Glomerular visceral epithelial cell (primary cell): ENCODE measurements around the gene TBC1D30.
"Not testable (repeated sequence)": the region's sequence is repeated elsewhere in the genome, so short reads cannot be mapped to it uniquely, and the experiment has no call there.

Experiments used
- DNase-seq: peaks from one replicate; pipeline ENCODE4 v3.0.0-alpha.2; 2016; ENCODE audit errors: extremely low spot score

TBC1D30 gene

GRCh38 chr12:64824500-64825142, at the start of gene TBC1D30:
Gene TBC1D30, plus strand, starts transcription at chr12:64824647. Its CDS starts 233 bp downstream, at chr12:64824880.
- DNase-seq, result peak; percentile 21

DNA sequence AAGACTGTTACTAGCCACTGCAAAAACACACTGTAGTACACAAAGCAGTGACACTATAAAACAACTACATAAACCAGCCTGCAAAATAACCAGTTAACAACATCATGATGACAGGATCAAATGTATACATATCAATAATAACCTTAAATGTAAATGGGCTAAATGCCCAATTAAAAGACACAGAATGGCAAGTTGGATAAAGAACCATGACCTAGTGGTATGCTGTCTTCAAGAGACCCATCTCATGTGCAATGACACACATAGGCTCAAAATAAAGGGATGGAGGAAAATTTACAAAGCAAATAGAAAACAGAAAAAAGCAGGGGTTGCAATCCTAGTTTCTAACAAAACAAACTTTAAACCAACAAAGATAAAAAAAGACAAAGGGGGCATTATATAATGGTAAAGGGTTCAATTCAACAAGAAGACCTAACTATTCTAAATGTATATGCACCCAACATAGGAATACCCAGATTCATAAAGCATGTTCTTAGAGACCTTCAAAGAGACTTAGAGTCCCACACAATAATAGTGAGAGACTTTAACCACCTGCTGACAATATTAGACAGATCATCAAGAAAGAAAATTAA, 49.2 kb upstream of the TBC1D30 start:
- DNase-seq, result not testable (repeated sequence)

- DNase-seq, result no peak
Observed at GRCh38 chr12:64779354-64779974, 45.0 kb upstream of the TBC1D30 start.

- DNase-seq, result no peak
Observed at GRCh38 chr12:64780132-64780530, 44.3 kb upstream of the TBC1D30 start.

- DNase-seq, result peak; percentile 14
Observed at GRCh38 chr12:64780531-64781279, 43.7 kb upstream of the TBC1D30 start.

- DNase-seq, result no peak
Observed at GRCh38 chr12:64781280-64782190, 42.9 kb upstream of the TBC1D30 start.

DNA sequence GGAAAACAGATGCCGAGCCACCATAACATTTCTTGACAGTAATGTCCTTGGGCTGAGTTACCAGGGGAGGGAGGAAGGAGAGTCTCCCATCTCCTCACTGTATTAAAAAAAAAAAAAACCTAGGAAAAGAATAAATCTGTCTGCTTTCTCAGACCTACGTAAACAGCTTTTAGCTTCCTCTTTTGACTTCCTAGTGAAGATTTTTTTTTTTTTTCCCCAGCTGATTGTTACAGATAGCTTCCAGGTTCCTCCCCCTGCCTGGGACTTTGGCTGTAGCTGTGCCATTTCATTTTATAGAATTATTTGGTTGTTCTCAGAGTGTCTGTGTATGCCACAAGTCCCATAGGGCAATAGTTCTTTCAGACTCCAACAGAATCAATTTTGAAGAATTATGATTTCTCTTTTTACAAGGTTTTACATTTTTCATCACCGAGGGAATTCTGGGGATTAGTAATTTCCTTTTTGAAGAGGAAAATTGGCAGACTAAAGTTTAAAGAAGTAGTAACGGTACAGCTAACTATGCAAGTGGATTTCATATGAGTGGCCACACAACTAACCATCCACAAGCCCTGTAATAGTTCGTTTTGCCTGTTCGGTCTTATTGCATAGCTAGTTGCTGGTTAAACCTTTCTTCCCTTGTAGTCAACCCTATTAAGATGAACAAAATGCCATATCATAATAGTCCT, 42.1 kb upstream of the TBC1D30 start:
- no peak for DNase-seq

GRCh38 chr12:64785838-64786237, 38.6 kb upstream of the TBC1D30 start:
- no peak for DNase-seq

DNA sequence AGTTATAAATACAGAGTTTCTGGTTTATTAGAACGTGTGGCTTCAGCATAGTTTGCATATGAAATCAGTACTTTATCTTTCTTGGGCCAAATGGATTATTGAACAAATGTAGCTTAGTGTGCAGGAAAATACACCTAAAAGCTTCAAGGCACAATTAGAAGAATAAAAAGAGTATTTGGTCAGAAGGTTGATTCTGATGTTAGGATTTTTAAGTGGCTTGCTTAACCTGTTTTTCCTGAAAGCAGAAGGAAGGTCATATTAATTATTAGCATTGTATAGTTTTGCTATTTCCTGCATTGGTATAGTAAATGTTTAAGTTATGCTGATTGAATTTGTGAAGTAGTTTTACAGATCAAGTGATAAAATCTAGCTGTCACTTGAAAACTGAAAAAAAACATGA, 34.3 kb upstream of the TBC1D30 start:
- no peak for DNase-seq

DNA sequence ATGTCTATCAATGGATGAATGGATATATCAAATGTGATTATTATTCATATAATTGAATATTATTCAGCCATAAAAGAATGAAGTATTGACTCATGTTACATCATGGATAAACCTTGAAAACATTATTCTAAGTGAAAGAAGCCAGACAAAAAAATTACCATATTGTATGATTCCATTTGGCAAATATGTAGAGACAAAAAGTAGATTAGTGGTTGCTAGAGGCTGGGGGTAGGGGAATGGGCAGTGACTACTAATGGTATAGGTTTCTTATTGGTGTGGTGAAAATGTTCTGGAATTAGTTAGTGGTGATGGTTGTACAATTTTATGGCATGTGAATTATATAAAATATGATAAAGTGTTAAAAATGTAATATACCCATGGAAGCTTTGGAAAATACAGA, 33.4 kb upstream of the TBC1D30 start:
- DNase-seq, result no peak

DNA sequence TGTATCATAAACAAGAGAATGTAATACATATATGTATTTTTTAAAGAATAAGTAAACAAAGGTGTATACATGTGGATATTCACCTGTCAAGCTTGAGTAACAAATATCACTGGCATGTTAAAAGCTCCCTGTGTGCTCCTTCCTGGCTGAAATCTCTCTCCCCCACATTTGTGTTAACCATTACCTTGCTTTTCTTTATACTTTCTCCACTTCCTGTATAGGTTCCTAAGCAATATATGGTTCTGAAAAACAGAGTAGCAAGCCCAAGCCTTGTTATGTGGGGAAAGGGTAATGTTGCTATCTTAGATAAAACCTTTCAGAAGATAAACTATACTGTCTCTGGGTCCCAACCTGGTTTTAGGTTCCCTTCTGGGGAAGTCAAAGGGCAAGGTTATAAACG, 32.3 kb upstream of the TBC1D30 start:
- DNase-seq, result no peak

- DNase-seq, result no peak
Observed at GRCh38 chr12:64793610-64794009, 30.8 kb upstream of the TBC1D30 start.

- DNase-seq, result no peak
Observed at GRCh38 chr12:64794305-64794704, 30.1 kb upstream of the TBC1D30 start.

DNA sequence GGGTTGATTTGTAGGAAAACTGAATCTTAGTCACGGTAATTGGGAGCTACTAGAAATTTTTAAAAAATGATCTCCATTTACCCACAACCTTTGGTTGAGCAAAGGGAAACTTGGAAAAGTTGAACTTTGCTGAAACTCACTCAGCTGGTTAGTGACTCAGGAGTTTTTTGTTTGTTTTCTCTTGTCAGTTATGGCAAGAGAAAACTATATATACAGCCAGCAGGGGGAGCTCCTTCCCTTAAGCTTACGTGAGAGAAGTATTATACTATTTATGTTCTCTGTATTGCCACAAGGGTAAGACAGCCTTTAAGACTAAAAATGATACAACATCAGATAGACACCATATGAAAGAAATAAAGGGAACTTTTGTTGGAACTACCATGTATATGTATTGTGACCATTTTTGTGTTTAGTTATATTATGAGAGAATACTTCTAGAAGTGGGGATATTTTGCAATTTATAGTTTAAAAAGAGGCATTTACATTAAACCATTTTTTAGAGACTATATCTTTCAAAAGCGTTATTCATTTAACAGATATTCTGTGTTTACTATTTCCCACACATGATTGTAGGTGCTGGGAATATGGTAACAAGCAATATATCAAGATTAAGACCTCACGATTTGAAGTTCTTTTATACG, 28.1 kb upstream of the TBC1D30 start:
- DNase-seq, result peak; percentile 82

- DNase-seq, result no peak
Observed at GRCh38 chr12:64797156-64797555, 27.3 kb upstream of the TBC1D30 start.

DNA sequence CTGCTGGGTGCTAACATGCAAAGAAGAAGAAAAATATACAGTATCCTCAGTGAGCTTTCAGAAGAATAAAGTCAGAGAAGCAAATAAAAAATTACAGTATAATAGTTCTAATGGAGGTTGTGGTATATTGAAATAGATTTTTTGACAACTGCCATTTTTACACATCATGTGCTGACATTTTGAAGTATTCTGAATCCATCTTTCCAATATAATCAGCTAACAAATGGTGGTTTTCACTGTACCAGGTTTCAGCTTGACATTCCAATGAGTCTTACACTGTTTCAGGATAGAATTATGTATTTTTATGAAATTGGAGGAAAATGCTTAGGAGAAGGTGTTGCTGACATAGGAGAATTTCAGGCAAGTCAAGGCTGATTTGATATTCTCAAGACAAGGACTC, 26.3 kb upstream of the TBC1D30 start:
- no peak for DNase-seq

GRCh38 chr12:64800640-64801039, 23.8 kb upstream of the TBC1D30 start:
- no peak for DNase-seq

DNA sequence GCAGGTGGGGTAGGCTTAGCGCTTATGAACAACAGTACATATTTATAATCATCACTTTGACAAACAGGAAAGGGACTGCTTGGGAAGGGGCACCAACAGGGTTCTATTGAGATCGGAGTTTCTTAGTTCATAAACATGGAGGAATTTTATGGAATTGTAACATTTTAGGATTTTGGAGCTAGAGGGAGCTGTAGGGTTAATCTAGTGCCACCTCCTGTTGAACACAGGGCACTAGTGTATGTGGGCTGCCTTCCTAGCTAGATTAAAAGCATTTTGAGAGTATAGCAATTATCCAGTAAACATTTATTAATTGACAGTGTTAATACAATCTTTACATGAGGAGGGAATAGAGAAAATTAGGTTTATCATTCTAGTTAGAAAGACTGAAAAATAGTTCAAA, 23.1 kb upstream of the TBC1D30 start:
- DNase-seq, result no peak

- peak; percentile 44 for DNase-seq
Observed at GRCh38 chr12:64802180-64802775, 22.2 kb upstream of the TBC1D30 start.

- no peak for DNase-seq
Observed at GRCh38 chr12:64806173-64806572, 18.3 kb upstream of the TBC1D30 start.
